K562 (cell line): Measurements from ENCODE around the gene CCDC127. TPM values are rescaled to one million over a fixed set of nuclear protein-coding genes. Genes with fewer than 3 reads are reported as not detected.

Experiments
- ATAC-seq: fragments of 200-7000 bp; cut with Tn5 transposase; 3 replicates; pipeline ENCODE4 v1.9.1; 2020; ENCODE audit warnings: moderate library complexity
- BruUV-seq: library from RNA; stranded (reverse); fragments of 400-500 nt; replicated peaks from 2 replicates; lab custom pipeline; 2021; lab: Mats Ljungman, UMichigan
- CTCF ChIA-PET: fragments of 300-600 bp; formaldehyde crosslinking; extraction: SDS; loops from one replicate; lab custom pipeline; 2021; ENCODE audit warnings: low intra/inter-chr PET ratio; lab: Yijun Ruan, JAX
- POLR2A ChIA-PET: fragments of 300-600, 350-650 bp; sonication (Branson Sonifier 250); formaldehyde crosslinking; extraction: SDS; loops from one replicate; lab custom pipeline; 2021; ENCODE audit warnings: antibody characterized with exemption, inconsistent platforms; lab: Yijun Ruan, JAX
- DNase-seq, 4 experiments: peaks; one replicate each; pipeline versions ENCODE4 v3.0.0 to v3.0.0-alpha.2; 2011 to 2018; ENCODE audit warnings: low spot score in 3 of 4, mixed read lengths in 3 of 4; ENCODE audit errors: extremely low read depth in 1 of 4
- FAIRE-seq: peaks from 2 replicates; lab custom pipeline; 2011; peaks lifted over from hg19 to GRCh38; lab: Jason Lieb, UNC
- H2AFZ ChIP-seq: 2 replicates; pipeline ENCODE4 v1.6.0; 2011; ENCODE audit warnings: low read depth, low read length, control low read depth, inconsistent platforms
- H3K27ac ChIP-seq: fragments of 200-600 bp; 3 replicates; pipeline ENCODE4 v1.8.0; 2011; ENCODE audit warnings: low read depth, mild to moderate bottlenecking, control low read depth, inconsistent platforms, low read length, moderate library complexity, mixed read lengths; ENCODE audit errors: extremely low read depth
- H3K27me3 ChIP-seq, 2 experiments: fragments of 300-600 bp in 1 of 2; 2 replicates in 1 of 2; 3 replicates in 1 of 2; pipeline versions ENCODE4 v1.6.0 to v1.8.0; 2011; ENCODE audit warnings: inconsistent platforms in 2 of 2, low read length in 2 of 2, mild to moderate bottlenecking in 1 of 2, mixed read lengths in 1 of 2, moderate library complexity in 1 of 2; ENCODE audit not compliant: control insufficient read depth in 2 of 2, insufficient read depth in 2 of 2
- H3K36me3 ChIP-seq: fragments of 300-600 bp; 3 replicates; pipeline ENCODE4 v1.8.0; 2011; ENCODE audit warnings: mild to moderate bottlenecking, low read length, inconsistent platforms; ENCODE audit not compliant: control insufficient read depth, insufficient read depth
- H3K4me1 ChIP-seq, 2 experiments: fragments of 200-600 bp in 1 of 2; replicated peaks in 1 of 2; 2 replicates in 1 of 2; 3 replicates in 1 of 2; pipeline versions ENCODE4 v1.5.1 to v1.8.0; 2011; ENCODE audit warnings: inconsistent platforms in 2 of 2, low read length in 2 of 2, mild to moderate bottlenecking in 1 of 2, mixed read lengths in 1 of 2, moderate library complexity in 1 of 2; ENCODE audit not compliant: control insufficient read depth in 2 of 2, insufficient read depth in 2 of 2
- H3K4me2 ChIP-seq: 2 replicates; pipeline ENCODE4 v1.6.1; 2011; ENCODE audit warnings: low read length, control low read depth, inconsistent platforms, mixed read lengths; ENCODE audit not compliant: insufficient read depth
- H3K4me3 ChIP-seq: fragments of 200-600 bp; sonication (generic), shearing (Covaris generic); 2 replicates; pipeline ENCODE4 v1.5.1; 2016; ENCODE audit warnings: control low read depth, inconsistent platforms
- H3K79me2 ChIP-seq: fragments of 200-600 bp; 3 replicates; pipeline ENCODE4 v1.8.0; 2011; ENCODE audit warnings: low read length, inconsistent platforms; ENCODE audit not compliant: control insufficient read depth, insufficient read depth
- H3K9ac ChIP-seq, 2 experiments: 2 replicates each; pipeline versions ENCODE4 v1.6.0 to v1.6.1; 2011; ENCODE audit warnings: low read depth in 2 of 2, low read length in 2 of 2, control low read depth in 1 of 2, inconsistent platforms in 1 of 2, mild to moderate bottlenecking in 1 of 2, mixed read lengths in 1 of 2; ENCODE audit not compliant: insufficient read depth in 1 of 2
- H3K9me1 ChIP-seq: one replicate; pipeline ENCODE4 v1.6.0; 2011; ENCODE audit warnings: inconsistent platforms, mild to moderate bottlenecking, low read length, moderate library complexity; ENCODE audit not compliant: control insufficient read depth, insufficient read depth
- H3K9me3 ChIP-seq: replicated peaks from 2 replicates; pipeline ENCODE4 v1.5.1; 2011; ENCODE audit warnings: low read depth, low read length, inconsistent platforms; ENCODE audit not compliant: control insufficient read depth, insufficient read depth
- H4K20me1 ChIP-seq: replicated peaks from 2 replicates; pipeline ENCODE4 v1.6.1; 2011; ENCODE audit warnings: low read length, inconsistent platforms, mixed read lengths; ENCODE audit not compliant: control insufficient read depth, insufficient read depth
- ADNP ChIP-seq: fragments of 200-800 bp; sonication (Bioruptor generic); IDR thresholded peaks from 2 replicates; pipeline ENCODE4 v1.6.1; 2016; ENCODE audit warnings: missing genetic modification characterization, missing compliant biosample characterization
- ATF7 ChIP-seq: fragments of 450-650 bp; IDR thresholded peaks from 2 replicates; pipeline ENCODE4 v1.7.1; 2014; ENCODE audit warnings: mild to moderate bottlenecking, moderate library complexity
- DMBX1 ChIP-seq: fragments of 250-450 bp; sonication (Bioruptor Pico); IDR thresholded peaks from 2 replicates; pipeline ENCODE4 v1.8.0; 2022; ENCODE audit warnings: inconsistent platforms, mild to moderate bottlenecking, moderate library complexity, borderline replicate concordance
- FIP1L1 ChIP-seq: fragments of 200-400 bp; formaldehyde crosslinking; IDR thresholded peaks from 2 replicates; pipeline ENCODE4 v1.6.1; 2018; ENCODE audit warnings: mild to moderate bottlenecking, low read depth, low read length; ENCODE audit not compliant: poor library complexity, severe bottlenecking
- HIVEP1 ChIP-seq: fragments of 250-450 bp; sonication (Bioruptor Pico); IDR thresholded peaks from 2 replicates; pipeline ENCODE4 v1.4.0; 2020; ENCODE audit warnings: mild to moderate bottlenecking
- PHTF2 ChIP-seq: fragments of 250-450 bp; sonication (Bioruptor Pico); IDR thresholded peaks from 2 replicates; pipeline ENCODE4 v1.5.0; 2021; ENCODE audit warnings: mild to moderate bottlenecking
- PTTG1 ChIP-seq: fragments of 450-650 bp; IDR thresholded peaks from 2 replicates; pipeline ENCODE4 v1.6.1; 2016; ENCODE audit warnings: low read depth, mild to moderate bottlenecking, missing genetic modification characterization, missing compliant biosample characterization
- SREBF1 ChIP-seq: fragments of 150-350 bp; IDR thresholded peaks from 2 replicates; pipeline ENCODE4 v1.6.1; 2014; ENCODE audit warnings: antibody characterized with exemption, low read depth, low read length, borderline replicate concordance
- SRSF3 ChIP-seq: fragments of 200-400 bp; formaldehyde crosslinking; IDR thresholded peaks from 2 replicates; pipeline ENCODE4 v1.6.1; 2016; ENCODE audit warnings: mild to moderate bottlenecking, low read length, moderate library complexity; ENCODE audit not compliant: insufficient read depth
- WGBS: fragments of 100-300 bp; shearing (Covaris generic); methylation state at CpG from one replicate; pipeline ENCODE4 v1.1.6; 2016; ENCODE audit warnings: low coverage, mixed read lengths; ENCODE audit not compliant: insufficient coverage; ENCODE audit errors: missing lambda C conversion rate; 5-methylcytosine and 5-hydroxymethylcytosine counted together
- in situ Hi-C: fragments of 300-500 bp; cut with MboI; formaldehyde crosslinking; loops from 4 replicates; pipeline ENCODE4 v1.15.0; 2018; ENCODE audit warnings: inconsistent platforms, mixed read lengths
- intact Hi-C: fragments of 100-400 bp; cut with micrococcal nuclease; formaldehyde crosslinking; loops from 2 replicates; pipeline ENCODE4 v1.14.2; 2022
- polyA plus RNA-seq, 8 experiments: library from polyadenylated mRNA; depleted of rRNA in 4 of 8; stranded (reverse) in 5 of 8; unstranded in 3 of 8; fragments of >200 nt; fragmentation: Nextera tagmentation in 2 of 8; fragmentation: Illumina TruSeq in 1 of 8; extraction: Ambion mirVana in 2 of 8; extraction: Trizol in 1 of 8; gene quantifications; 2 replicates each; pipeline versions ENCODE4 v1.2.1 to v1.2.3, GENCODE V29; 2011 to 2014; ENCODE audit warnings: inconsistent platforms in 1 of 8, missing spikeins in 1 of 8
- total RNA-seq, 7 experiments: library from RNA; depleted of rRNA in 6 of 7; stranded (reverse); fragments of >200 nt in 6 of 7; fragmentation: Illumina TruSeq in 2 of 7; extraction: Trizol in 2 of 7; gene quantifications; 2 replicates each; pipeline versions ENCODE4 v1.2.1 to v1.2.3, GENCODE V29; 2011 to 2021; ENCODE audit warnings: low replicate concordance in 1 of 7
- TF ChIP-seq, protein P1 (sequence below): fragments of 250-450 bp; sonication (Bioruptor Pico); IDR thresholded peaks from 2 replicates; pipeline ENCODE4 v1.4.0; 2020; ENCODE audit warnings: borderline replicate concordance
- TF ChIP-seq, protein P2 (sequence below): fragments of 450-650 bp; formaldehyde crosslinking; IDR thresholded peaks from 2 replicates; pipeline ENCODE4 v1.4.0; 2020; ENCODE audit warnings: mild to moderate bottlenecking, moderate library complexity

The CCDC127 gene
- total and polyA plus RNA-seq, 9 of the 15 experiments (the other 6 are each of a cell fraction or from before 2014, with no cell fraction given), result 2.7 to 4.5 (median 4.1) TPM

DNA sequence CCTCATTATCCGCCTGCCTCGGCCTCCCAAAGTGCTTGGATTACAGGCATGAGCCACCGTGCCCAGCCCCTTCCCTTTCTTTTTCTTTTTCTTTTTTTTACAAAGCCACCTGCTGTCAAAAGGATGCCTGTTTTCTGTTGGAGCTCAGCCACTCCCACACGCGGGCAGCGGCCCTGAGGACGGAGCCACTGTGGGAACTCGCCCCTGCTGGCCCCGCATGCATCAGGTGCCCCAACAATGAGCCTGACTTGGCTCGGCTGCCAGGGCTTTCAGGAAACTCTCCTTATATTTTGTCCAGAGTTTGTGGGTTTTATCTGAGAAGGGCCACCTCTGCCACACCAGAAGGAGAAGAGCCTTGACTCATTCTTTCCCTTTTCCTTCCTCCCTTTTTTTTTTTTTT, 63.7 kb downstream of the CCDC127 start (continued):
- TF ChIP-seq ADNP, result no peak

DNA sequence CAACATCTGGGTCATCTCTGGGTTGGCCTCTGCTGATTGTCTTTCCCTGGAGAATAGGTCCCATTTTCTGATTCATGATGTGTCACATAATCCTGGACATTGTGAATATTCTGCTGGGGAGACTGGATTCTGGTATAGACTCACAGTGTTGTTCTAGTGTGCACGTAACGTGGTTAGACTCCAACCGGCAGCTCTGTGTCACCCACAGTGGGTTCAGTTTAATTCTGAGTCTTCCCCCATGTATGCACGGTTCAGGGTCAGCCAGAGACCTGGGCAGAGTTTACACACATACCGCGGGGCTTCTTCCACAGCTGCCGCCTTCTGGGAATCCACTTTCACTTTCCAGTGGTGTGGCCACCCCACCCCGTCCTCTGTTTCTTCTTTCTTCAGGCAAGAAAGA, 64.7 kb downstream of the CCDC127 start:
- H3K9ac ChIP-seq, result no peak overlapping the region
- in situ Hi-C loops (no loop called here), intact Hi-C loops (no loop called here)
- H3K36me3 ChIP-seq, result no peaks in the 10 kb centered on the region
- TF ChIP-seq SREBF1 (no peak), FIP1L1 (no peak), DMBX1 (CRISPR knock-in tag) (no peak), SRSF3 (no peak), PTTG1 (tag) (no peak), ATF7 (no peak), HIVEP1 (CRISPR knock-in tag) (no peak), PHTF2 (CRISPR knock-in tag) (no peak)
- TF ChIP-seq, protein P1, sequence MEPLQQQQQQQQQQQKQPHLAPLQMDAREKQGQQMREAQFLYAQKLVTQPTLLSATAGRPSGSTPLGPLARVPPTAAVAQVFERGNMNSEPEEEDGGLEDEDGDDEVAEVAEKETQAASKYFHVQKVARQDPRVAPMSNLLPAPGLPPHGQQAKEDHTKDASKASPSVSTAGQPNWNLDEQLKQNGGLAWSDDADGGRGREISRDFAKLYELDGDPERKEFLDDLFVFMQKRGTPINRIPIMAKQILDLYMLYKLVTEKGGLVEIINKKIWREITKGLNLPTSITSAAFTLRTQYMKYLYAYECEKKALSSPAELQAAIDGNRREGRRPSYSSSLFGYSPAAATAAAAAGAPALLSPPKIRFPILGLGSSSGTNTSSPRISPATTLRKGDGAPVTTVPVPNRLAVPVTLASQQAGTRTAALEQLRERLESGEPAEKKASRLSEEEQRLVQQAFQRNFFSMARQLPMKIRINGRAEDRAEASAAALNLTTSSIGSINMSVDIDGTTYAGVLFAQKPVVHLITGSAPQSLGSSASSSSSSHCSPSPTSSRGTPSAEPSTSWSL (CRISPR knock-in tag), result no peak
- TF ChIP-seq, protein P2, sequence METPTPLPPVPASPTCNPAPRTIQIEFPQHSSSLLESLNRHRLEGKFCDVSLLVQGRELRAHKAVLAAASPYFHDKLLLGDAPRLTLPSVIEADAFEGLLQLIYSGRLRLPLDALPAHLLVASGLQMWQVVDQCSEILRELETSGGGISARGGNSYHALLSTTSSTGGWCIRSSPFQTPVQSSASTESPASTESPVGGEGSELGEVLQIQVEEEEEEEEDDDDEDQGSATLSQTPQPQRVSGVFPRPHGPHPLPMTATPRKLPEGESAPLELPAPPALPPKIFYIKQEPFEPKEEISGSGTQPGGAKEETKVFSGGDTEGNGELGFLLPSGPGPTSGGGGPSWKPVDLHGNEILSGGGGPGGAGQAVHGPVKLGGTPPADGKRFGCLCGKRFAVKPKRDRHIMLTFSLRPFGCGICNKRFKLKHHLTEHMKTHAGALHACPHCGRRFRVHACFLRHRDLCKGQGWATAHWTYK (CRISPR knock-in tag), result no peak
- ChIA-PET CTCF (no interaction called here), POLR2A (interaction anchor here (0.6 to 1.6 kb wide), 3 partner anchors 16 to 598 kb away, joined by 3 to 4 read pairs (median 3); partner anchors contain the start of gene LRRC14B)
- H3K4me3 ChIP-seq, result no peak overlapping the region
- no peak overlapping the region for H2AFZ ChIP-seq
- no peak overlapping the region for H3K27ac ChIP-seq
- peaks cover 7% of the 10 kb centered on the region; the same call in 1 of the 2 replicates for H4K20me1 ChIP-seq
- H3K27me3 ChIP-seq, result peaks cover 28 to 50% of the 10 kb centered on the region in 2 experiments; a peak in 4 of 5 replicates
- no peaks in the 10 kb centered on the region for H3K79me2 ChIP-seq
- no peak for ATAC-seq
- peaks cover 0 to 2% of the 10 kb centered on the region in 2 experiments; a peak in 1 of 5 replicates for H3K4me1 ChIP-seq
- 0% methylated on average over 8 of the region's 8 CpGs for WGBS
- no peak for DNase-seq
- no peak for FAIRE-seq
- BruUV-seq, result no TSS peak
- H3K4me2 ChIP-seq, result no peak overlapping the region
- no peaks in the 10 kb centered on the region for H3K9me3 ChIP-seq
- no peaks in the 10 kb centered on the region for H3K9me1 ChIP-seq
